Prostate gland (tissue), 2 donors: Measurements from ENCODE around the gene SUGCT. TPM values are rescaled to one million over a fixed set of nuclear protein-coding genes. Genes with fewer than 3 reads are reported as not detected.

Source experiments
- DNase-seq: peaks from one replicate; pipeline ENCODE4 v3.0.0-alpha.2; 2019; ENCODE audit warnings: low spot score
- H3K27ac ChIP-seq, 2 donors: fragments of 200-600 bp; sonication (generic); 2 replicates each; pipeline ENCODE4 v1.5.1; 2017 to 2019
- H3K27me3 ChIP-seq: fragments of 200-600 bp; sonication (generic); replicated peaks from 2 replicates; pipeline ENCODE4 v1.5.1; 2019; ENCODE audit not compliant: insufficient read depth
- H3K36me3 ChIP-seq, 2 donors: fragments of 200-600 bp; sonication (generic); 1 replicate in 1 of 2; 2 replicates in 1 of 2; pipeline versions ENCODE4 v1.5.1 to v1.8.1; 2017 to 2019
- H3K4me1 ChIP-seq: fragments of 200-600 bp; sonication (generic); replicated peaks from 2 replicates; pipeline ENCODE4 v1.5.1; 2019
- H3K4me3 ChIP-seq, 2 donors: fragments of 200-600 bp; sonication (generic); 2 replicates each; pipeline ENCODE4 v1.5.1; 2017 to 2019
- H3K9me3 ChIP-seq: fragments of 200-600 bp; sonication (generic); 2 replicates; pipeline ENCODE4 v1.5.1; 2017
- CTCF ChIP-seq, 4 experiments: fragments of 200-600 bp in 2 of 4; fragments of 450-650 bp in 2 of 4; sonication (generic) in 2 of 4; IDR thresholded peaks; 1 replicate in 3 of 4; 2 replicates in 1 of 4; pipeline ENCODE4 v1.5.1; 2016 to 2019; ENCODE audit warnings: antibody characterized with exemption in 4 of 4, mild to moderate bottlenecking in 2 of 4, moderate library complexity in 2 of 4
- POLR2A ChIP-seq: fragments of 450-650 bp; IDR thresholded peaks from one replicate; pipeline ENCODE4 v1.6.1; 2016; ENCODE audit warnings: antibody characterized with exemption, mild to moderate bottlenecking
- POLR2AphosphoS5 ChIP-seq: sonication (generic); formaldehyde crosslinking; IDR thresholded peaks from one replicate; pipeline ENCODE4 v1.6.1; 2017; ENCODE audit warnings: antibody characterized with exemption
- WGBS: methylation state at CpG from one replicate; pipeline ENCODE4 v1.1.5; 2018; 5-methylcytosine and 5-hydroxymethylcytosine counted together
- intact Hi-C: fragments of 100-400 bp; cut with DNase I; formaldehyde crosslinking; loops from one replicate; pipeline ENCODE4 v1.14.2; 2022
- total RNA-seq, 2 donors: library from RNA; depleted of rRNA; stranded (reverse); fragments of >200 nt; gene quantifications; one replicate each; pipeline ENCODE4 v1.1.0, GENCODE V29; 2016

The SUGCT gene
- total RNA-seq, 2 donors from 2014 or later, result 2.2 to 3.2 TPM

GRCh38 chr7:40549372-40550039 is 414.7 kb downstream of the SUGCT start:
- Histone ChIP-seq H3K27ac (no peak overlapping the region), H3K9me3 (no peaks in the 10 kb centered on the region), H3K4me1 (no peaks in the 10 kb centered on the region), H3K4me3 (no peak overlapping the region), H3K27me3 (no peaks in the 10 kb centered on the region), H3K36me3 (no peaks in the 10 kb centered on the region)
- intact Hi-C loops, result no loop called here
- 94% methylated on average over 2 of the region's 2 CpGs for WGBS
- DNase-seq, result no peak
- TF ChIP-seq CTCF (IDR thresholded peaks at IDR 0.05) (no peak), POLR2A (no peak), POLR2AphosphoS5 (no peak)

GRCh38 chr7:40551685-40552576 is 417.1 kb downstream of the SUGCT start:
- WGBS, result 77% methylated on average over 8 of the region's 8 CpGs
- Histone ChIP-seq H3K27me3 (no peaks in the 10 kb centered on the region), H3K36me3 (no peaks in the 10 kb centered on the region), H3K4me3 (no peak overlapping the region), H3K4me1 (no peaks in the 10 kb centered on the region), H3K9me3 (no peaks in the 10 kb centered on the region), H3K27ac (no peak overlapping the region)
- no peak for DNase-seq
- intact Hi-C loops, result no loop called here
- no peak for TF ChIP-seq POLR2A
- no peak for TF ChIP-seq POLR2AphosphoS5
- TF ChIP-seq CTCF (IDR thresholded peaks at IDR 0.05), result no peak

DNA sequence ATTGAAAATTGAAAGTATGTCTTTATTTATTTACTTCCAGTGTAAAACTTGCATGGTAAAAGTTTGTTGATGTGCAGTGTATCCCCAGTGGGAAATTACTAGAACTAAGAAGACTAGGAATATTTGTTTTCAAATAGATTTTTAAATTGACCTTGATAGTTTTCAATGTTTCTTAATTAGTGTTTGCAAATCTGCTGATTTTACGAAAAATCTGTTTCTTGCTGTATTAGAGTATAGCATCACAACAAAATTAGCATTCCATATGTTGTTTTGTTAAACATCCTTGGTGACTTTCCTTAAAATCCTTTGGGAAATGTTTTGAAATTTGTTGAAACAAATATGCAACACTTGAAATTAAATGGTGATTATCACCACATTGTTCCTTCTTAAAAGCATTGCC is 425.9 kb downstream of the SUGCT start:
- no peak for TF ChIP-seq POLR2A
- TF ChIP-seq POLR2AphosphoS5, result no peak
- Histone ChIP-seq H3K27ac (no peak overlapping the region), H3K27me3 (no peaks in the 10 kb centered on the region), H3K9me3 (no peaks in the 10 kb centered on the region), H3K4me1 (no peaks in the 10 kb centered on the region), H3K36me3 (no peaks in the 10 kb centered on the region), H3K4me3 (no peak overlapping the region)
- DNase-seq, result no peak
- WGBS, result 94% methylated on average over 1 of the region's 1 CpG
- intact Hi-C loops, result no loop called here

DNA sequence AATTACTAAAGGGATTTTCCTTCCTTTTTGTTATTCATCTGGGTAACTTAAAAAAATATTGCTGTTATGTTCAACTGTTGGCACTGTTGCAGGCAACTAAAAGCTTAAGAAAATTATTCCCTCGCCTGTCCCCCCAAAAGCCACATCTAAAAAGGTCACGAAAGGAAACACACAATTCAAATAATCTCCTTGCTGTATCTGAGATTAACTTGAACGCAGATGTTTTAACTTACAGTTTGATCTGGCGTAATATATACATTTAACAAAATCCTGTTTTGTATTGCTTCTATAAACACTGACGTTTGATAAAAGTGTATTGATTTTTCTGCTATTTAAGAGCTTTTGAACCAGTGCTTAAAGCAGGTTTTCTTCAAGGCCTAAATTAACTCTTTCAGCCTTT is 432.1 kb downstream of the SUGCT start:
- H3K27ac ChIP-seq, result no peak overlapping the region
- TF ChIP-seq POLR2A (no peak), POLR2AphosphoS5 (no peak), CTCF (IDR thresholded peaks at IDR 0.05) (no peak)
- 82% methylated on average over 5 of the region's 5 CpGs for WGBS
- H3K4me3 ChIP-seq, result no peak overlapping the region
- DNase-seq, result no peak
- H3K9me3 ChIP-seq, result no peaks in the 10 kb centered on the region
- H3K36me3 ChIP-seq, result no peaks in the 10 kb centered on the region
- no peaks in the 10 kb centered on the region for H3K4me1 ChIP-seq
- no peaks in the 10 kb centered on the region for H3K27me3 ChIP-seq
- intact Hi-C loops, result no loop called here

GRCh38 chr7:40569326-40569725 is 434.5 kb downstream of the SUGCT start:
- H3K27ac ChIP-seq, result no peak overlapping the region
- no peaks in the 10 kb centered on the region for H3K9me3 ChIP-seq
- TF ChIP-seq CTCF (IDR thresholded peaks at IDR 0.05), result no peak
- no peak for TF ChIP-seq POLR2AphosphoS5
- no peak for TF ChIP-seq POLR2A
- DNase-seq, result no peak
- H3K27me3 ChIP-seq, result no peaks in the 10 kb centered on the region
- H3K4me1 ChIP-seq, result no peaks in the 10 kb centered on the region
- WGBS, result 92% methylated on average over 3 of the region's 3 CpGs
- intact Hi-C loops, result no loop called here
- H3K4me3 ChIP-seq, result no peak overlapping the region
- no peaks in the 10 kb centered on the region for H3K36me3 ChIP-seq
